ENCODE data around the gene SAV1. TPM values are rescaled to one million over a fixed set of nuclear protein-coding genes. Genes with fewer than 3 reads are reported as not detected.
A peak's percentile ranks its signal among the peaks of the same experiment; 100 is the strongest.
"Not testable (repeated sequence)": the region's sequence is repeated elsewhere in the genome, so short reads cannot be mapped to it uniquely, and the experiment has no call there.

The SAV1 gene
- total and polyA plus RNA-seq, 2 of the 13 experiments (the other 11 are each of a cell fraction or from before 2014, with no cell fraction given) = 7.3 to 8.2 TPM

GRCh38 chr14:50624947-50625346, 43.2 kb downstream of the SAV1 start:
- H3K27ac ChIP-seq (ENCODE audit: extremely low read length, insufficient read depth, low read length); H3K36me3 ChIP-seq (replicated peaks in 1 of 2; ENCODE audit: control insufficient read depth in 1 of 2, insufficient read depth in 2 of 2, low read length in 2 of 2); H3K79me2 ChIP-seq (ENCODE audit: insufficient read depth, low read length); H3K4me2 ChIP-seq (ENCODE audit: low read depth, low read length); ATAC-seq; DNase-seq (ENCODE audit: low spot score); H3K4me3 ChIP-seq (replicated peaks in 1 of 3; ENCODE audit: insufficient read depth in 1 of 3, low read depth in 2 of 3, low read length in 3 of 3); H3K9ac ChIP-seq (ENCODE audit: insufficient read depth, low read depth, low read length); FAIRE-seq; intact Hi-C loops (cut with micrococcal nuclease; ENCODE audit: unreplicated experiment); in situ Hi-C loops (cut with HindIII; ENCODE audit: extremely low pct_ligation_motif_present, low pct_unique_long_range_greater_than_20kb); H2AFZ ChIP-seq (ENCODE audit: low read length); POLR2A ChIA-PET; H3K9me3 ChIP-seq (ENCODE audit: low read length); H3K27me3 ChIP-seq (ENCODE audit: control insufficient read depth in 1 of 2, insufficient read depth in 2 of 2, low read length in 2 of 2); BruUV-seq (replicated peaks); H3K4me1 ChIP-seq (ENCODE audit: insufficient read depth, low read length); H4K20me1 ChIP-seq (ENCODE audit: insufficient read depth, low read length); CTCF ChIA-PET (ENCODE audit: low intra/inter-chr PET ratio, low total read pairs): not testable (repeated sequence)
- TF ChIP-seq MAFK (conservative IDR thresholded peaks at IDR 0.05 in 1 of 2, IDR thresholded peaks at IDR 0.05 in 1 of 2; ENCODE audit: low read length in 2 of 2) (peak in 1 of 2 experiments; percentile 68; a peak in 3 of 4 replicates), MAFF (IDR thresholded peaks at IDR 0.05; ENCODE audit: low read depth, low read length) (0 out of 2 replicates have a peak, but pooled peaks have one; percentile 17)
- 98% methylated on average over 4 of the region's 4 CpGs for WGBS (ENCODE audit: low lambda C conversion rate)

DNA sequence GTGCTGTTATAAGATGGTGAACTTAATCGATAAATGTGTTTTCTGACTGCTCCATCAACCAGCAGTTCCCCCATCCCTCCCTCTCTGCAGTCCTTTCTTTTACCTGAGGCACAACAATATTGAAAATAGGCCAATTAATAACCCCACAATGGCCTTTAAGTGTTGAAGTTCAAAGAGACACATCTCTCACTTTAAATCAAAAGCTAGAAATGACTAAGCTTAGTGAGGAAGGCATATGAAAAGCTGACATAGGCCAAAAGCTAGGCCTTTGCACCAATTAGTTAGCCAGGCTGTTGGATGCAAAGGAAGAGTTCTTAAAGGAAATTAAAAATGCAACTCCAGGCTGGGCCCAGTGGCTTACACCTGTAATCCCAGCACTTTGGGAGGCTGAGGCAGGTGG, 43.7 kb downstream of the SAV1 start:
- Histone ChIP-seq H3K27ac (ENCODE audit: extremely low read length, insufficient read depth, low read length) (no peak overlapping the region), H4K20me1 (ENCODE audit: insufficient read depth, low read length) (no peaks in the 10 kb centered on the region), H2AFZ (ENCODE audit: low read length) (no peak overlapping the region), H3K36me3 (replicated peaks in 1 of 2; ENCODE audit: control insufficient read depth in 1 of 2, insufficient read depth in 2 of 2, low read length in 2 of 2) (no peaks in the 10 kb centered on the region), H3K4me1 (ENCODE audit: insufficient read depth, low read length) (no peaks in the 10 kb centered on the region), H3K9ac (ENCODE audit: insufficient read depth, low read depth, low read length) (no peak overlapping the region), H3K79me2 (ENCODE audit: insufficient read depth, low read length) (no peaks in the 10 kb centered on the region), H3K4me2 (ENCODE audit: low read depth, low read length) (no peak overlapping the region), H3K27me3 (ENCODE audit: control insufficient read depth in 1 of 2, insufficient read depth in 2 of 2, low read length in 2 of 2) (no peaks in the 10 kb centered on the region), H3K9me3 (ENCODE audit: low read length) (no peaks in the 10 kb centered on the region), H3K4me3 (replicated peaks in 1 of 3; ENCODE audit: insufficient read depth in 1 of 3, low read depth in 2 of 3, low read length in 3 of 3) (no peak overlapping the region)
- intact Hi-C loops (cut with micrococcal nuclease; ENCODE audit: unreplicated experiment) = no loop called here
- TF ChIP-seq ZNF451 (CRISPR knock-in tag; IDR thresholded peaks at IDR 0.05) = no peak
- no peak for TF ChIP-seq ZFP37 (CRISPR knock-in tag; IDR thresholded peaks at IDR 0.05; ENCODE audit: borderline replicate concordance)
- TF ChIP-seq ZNF558 (CRISPR knock-in tag; IDR thresholded peaks at IDR 0.05; ENCODE audit: borderline replicate concordance) = no peak
- no peak for TF ChIP-seq ZNF773 (CRISPR knock-in tag; IDR thresholded peaks at IDR 0.05; ENCODE audit: borderline replicate concordance)
- TF ChIP-seq, protein P1, sequence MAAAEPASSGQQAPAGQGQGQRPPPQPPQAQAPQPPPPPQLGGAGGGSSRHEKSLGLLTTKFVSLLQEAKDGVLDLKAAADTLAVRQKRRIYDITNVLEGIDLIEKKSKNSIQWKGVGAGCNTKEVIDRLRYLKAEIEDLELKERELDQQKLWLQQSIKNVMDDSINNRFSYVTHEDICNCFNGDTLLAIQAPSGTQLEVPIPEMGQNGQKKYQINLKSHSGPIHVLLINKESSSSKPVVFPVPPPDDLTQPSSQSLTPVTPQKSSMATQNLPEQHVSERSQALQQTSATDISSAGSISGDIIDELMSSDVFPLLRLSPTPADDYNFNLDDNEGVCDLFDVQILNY (CRISPR knock-in tag; conservative IDR thresholded peaks at IDR 0.05) = no peak
- TF ChIP-seq GFI1 (CRISPR knock-in tag; IDR thresholded peaks at IDR 0.05; ENCODE audit: borderline replicate concordance) = no peak
- no peak for TF ChIP-seq HOMEZ (CRISPR knock-in tag; IDR thresholded peaks at IDR 0.05; ENCODE audit: low read depth)
- FAIRE-seq = no peak
- 91% methylated on average over 1 of the region's 1 CpG for WGBS (ENCODE audit: low lambda C conversion rate)
- POLR2A ChIA-PET = no interaction called here
- ATAC-seq = no peak
- CTCF ChIA-PET (ENCODE audit: low intra/inter-chr PET ratio, low total read pairs) = no interaction called here
- in situ Hi-C loops (cut with HindIII; ENCODE audit: extremely low pct_ligation_motif_present, low pct_unique_long_range_greater_than_20kb) = no loop called here
- no peak for DNase-seq (ENCODE audit: low spot score)
- BruUV-seq (replicated peaks) = no TSS peak
